ENCODE data around the gene MAK. TPM values are rescaled to one million over a fixed set of nuclear protein-coding genes. Genes with fewer than 3 reads are reported as not detected.
"Not testable (repeated sequence)": the region's sequence is repeated elsewhere in the genome, so short reads cannot be mapped to it uniquely, and the experiment has no call there.

Gene MAK
- total RNA-seq, 2 experiments from 2014 or later = 0.27 to 0.32 TPM

DNA sequence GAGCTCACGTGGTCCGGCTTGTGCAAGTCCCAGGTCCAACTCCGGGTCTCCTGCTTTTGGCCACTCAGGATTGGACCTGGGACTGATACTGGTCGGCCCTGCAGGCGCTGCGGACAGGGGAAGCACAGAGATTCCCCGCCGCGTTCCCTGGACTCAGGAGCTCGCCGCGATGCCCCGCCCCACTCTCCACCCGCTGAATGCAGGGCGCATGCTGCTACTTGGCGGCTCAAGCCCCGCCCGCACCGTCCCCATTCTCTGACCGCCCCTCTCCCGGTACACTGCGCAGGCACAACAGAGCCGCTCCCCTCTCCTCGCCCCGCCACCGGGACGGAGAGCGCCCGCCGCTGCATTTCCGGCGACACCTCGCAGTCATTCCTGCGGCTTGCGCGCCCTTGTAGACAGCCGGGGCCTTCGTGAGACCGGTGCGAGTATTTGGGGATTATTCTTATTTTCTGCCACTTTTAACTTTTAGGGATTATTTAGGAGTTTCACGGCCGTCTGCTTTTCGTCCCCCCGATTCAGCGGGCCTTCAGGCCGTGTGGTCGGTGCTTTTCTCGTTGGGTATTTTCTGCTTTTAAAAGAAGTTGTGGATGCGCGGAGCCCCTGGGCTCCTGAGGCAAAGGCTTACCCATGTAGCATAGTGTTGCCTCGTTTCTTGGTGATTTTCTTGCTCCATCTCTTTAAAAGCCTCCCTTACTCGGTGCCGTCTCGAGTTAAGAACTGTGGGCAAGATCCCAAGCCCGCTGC, 115.3 kb downstream of the MAK start, which contains the start of gene TMEM14C:
TSS of gene TMEM14C (plus strand) at position 251 of the 747 bp plus-strand sequence. CDS start 1,544 bp downstream, outside the sequence.
- peak within 1 kb of the TSS; percentile 91 for H3K4me3 Mint-ChIP-seq

DNA sequence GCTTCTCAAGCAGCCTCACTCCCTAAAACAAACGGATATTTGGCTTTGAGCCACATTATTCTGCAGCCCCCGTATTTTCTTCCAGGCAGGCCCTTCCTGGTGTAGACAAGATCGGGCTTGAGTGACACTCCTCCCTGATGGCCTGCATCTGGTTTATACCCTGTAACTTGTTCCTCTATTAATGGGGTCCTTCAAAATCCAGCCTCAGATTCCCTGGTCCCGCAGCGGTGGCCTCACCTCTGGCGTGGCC, 115.8 kb downstream of the MAK start:
- TF ChIP-seq, protein P1, sequence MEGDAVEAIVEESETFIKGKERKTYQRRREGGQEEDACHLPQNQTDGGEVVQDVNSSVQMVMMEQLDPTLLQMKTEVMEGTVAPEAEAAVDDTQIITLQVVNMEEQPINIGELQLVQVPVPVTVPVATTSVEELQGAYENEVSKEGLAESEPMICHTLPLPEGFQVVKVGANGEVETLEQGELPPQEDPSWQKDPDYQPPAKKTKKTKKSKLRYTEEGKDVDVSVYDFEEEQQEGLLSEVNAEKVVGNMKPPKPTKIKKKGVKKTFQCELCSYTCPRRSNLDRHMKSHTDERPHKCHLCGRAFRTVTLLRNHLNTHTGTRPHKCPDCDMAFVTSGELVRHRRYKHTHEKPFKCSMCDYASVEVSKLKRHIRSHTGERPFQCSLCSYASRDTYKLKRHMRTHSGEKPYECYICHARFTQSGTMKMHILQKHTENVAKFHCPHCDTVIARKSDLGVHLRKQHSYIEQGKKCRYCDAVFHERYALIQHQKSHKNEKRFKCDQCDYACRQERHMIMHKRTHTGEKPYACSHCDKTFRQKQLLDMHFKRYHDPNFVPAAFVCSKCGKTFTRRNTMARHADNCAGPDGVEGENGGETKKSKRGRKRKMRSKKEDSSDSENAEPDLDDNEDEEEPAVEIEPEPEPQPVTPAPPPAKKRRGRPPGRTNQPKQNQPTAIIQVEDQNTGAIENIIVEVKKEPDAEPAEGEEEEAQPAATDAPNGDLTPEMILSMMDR (IDR thresholded peaks at IDR 0.05) = no peak
- Mint-ChIP-seq H3K27me3 (no peaks in the 10 kb centered on the region), H3K27ac (peak overlapping the region; percentile 92), H3K36me3 (ENCODE audit: low read depth) (peaks cover 26% of the 10 kb centered on the region), H3K4me1 (ENCODE audit: low read depth) (peaks cover 45% of the 10 kb centered on the region), H3K9me3 (peaks cover 17% of the 10 kb centered on the region), H3K4me3 (peak overlapping the region; percentile 91)
- POLR2A ChIA-PET = interaction anchor here (1.5 to 3.2 kb wide), 3 partner anchors 17 to 27 kb away, joined by 4 to 21 read pairs (median 20); partner anchors contain the start of genes C6orf52, PAK1IP1 and TMEM14B
- CTCF ChIA-PET = interaction anchor here (2.4 kb wide), 1 partner anchor 212 kb away, joined by 6 read pairs; no protein-coding TSS in a partner anchor
- intact Hi-C loops (cut with micrococcal nuclease) = no loop called here
- DNase-seq = no peak
- no peak for ATAC-seq

More for the DNA sequence above, 115.3 kb downstream of the MAK start, which contains the start of gene TMEM14C:
- TF ChIP-seq, protein P1 (IDR thresholded peaks at IDR 0.05) = no peak
- DNase-seq = peak; percentile 93
- H3K4me1 Mint-ChIP-seq (ENCODE audit: low read depth) = peaks cover 45% of the 10 kb centered on the region
- ATAC-seq = peak; percentile 93
- POLR2A ChIA-PET = interaction anchor here (1.5 to 3.2 kb wide), 3 partner anchors 18 to 27 kb away, joined by 4 to 21 read pairs (median 20); partner anchors contain the start of genes C6orf52, PAK1IP1 and TMEM14B
- intact Hi-C loops (cut with micrococcal nuclease) = no loop called here
- H3K36me3 Mint-ChIP-seq (ENCODE audit: low read depth) = peaks cover 29% of the 10 kb centered on the region
- H3K9me3 Mint-ChIP-seq = peaks cover 14% of the 10 kb centered on the region
- H3K27ac Mint-ChIP-seq = peak within 1 kb of the TSS; percentile 92
- CTCF ChIA-PET = interaction anchor here (1.1 kb wide), 1 partner anchor 245 kb away, joined by 4 read pairs; no protein-coding TSS in a partner anchor
- H3K27me3 Mint-ChIP-seq = no peaks in the 10 kb centered on the region

DNA sequence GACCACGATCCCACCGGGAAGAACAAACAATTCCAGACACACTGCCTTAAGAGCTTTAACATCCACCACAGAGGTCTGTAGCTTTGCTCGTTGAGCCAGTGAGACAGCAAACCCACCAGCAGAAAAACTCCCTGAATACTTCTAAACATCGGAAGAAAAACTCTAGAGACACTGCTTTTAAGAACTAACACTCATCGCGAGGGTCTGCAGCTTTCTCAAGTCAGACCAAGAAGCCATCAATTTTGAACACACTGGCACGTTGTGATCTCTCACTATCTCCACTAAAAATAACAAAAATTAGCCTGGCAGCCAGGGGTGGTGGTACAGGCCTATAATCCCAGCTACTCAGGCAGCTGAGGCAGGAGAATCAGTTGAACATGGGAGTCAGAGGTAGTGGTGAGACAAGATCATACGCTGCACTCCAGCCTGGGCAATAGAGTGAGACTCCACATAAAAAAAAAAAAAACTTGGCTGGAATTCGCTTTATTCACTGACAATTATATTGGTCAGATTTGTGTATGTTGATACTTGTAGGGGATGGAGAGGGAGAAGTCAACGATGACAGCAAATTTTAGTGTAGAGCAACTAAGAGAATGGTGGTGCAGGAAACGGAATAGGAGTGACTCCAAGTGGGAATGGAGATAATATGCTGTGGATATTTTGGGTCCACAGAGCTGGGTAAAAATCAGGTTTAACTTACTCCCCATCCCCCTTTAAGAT, 116.3 kb downstream of the MAK start:
- Mint-ChIP-seq H3K9me3 (peaks cover 17% of the 10 kb centered on the region), H3K36me3 (ENCODE audit: low read depth) (peaks cover 23% of the 10 kb centered on the region), H3K27me3 (no peaks in the 10 kb centered on the region), H3K4me1 (ENCODE audit: low read depth) (peaks cover 43% of the 10 kb centered on the region), H3K27ac (peak overlapping the region; percentile 92), H3K4me3 (peak overlapping the region; percentile 91)
- ChIA-PET CTCF (interaction anchor here (0.8 to 2.4 kb wide), 2 partner anchors 14 to 212 kb away, joined by 3 to 6 read pairs; no protein-coding TSS in a partner anchor), POLR2A (interaction anchor here (0.7 to 3.2 kb wide), 5 partner anchors 17 to 117 kb away, joined by 3 to 21 read pairs (median 4); partner anchors contain the start of genes C6orf52, MAK, PAK1IP1 and TMEM14B)
- TF ChIP-seq, protein P1 (IDR thresholded peaks at IDR 0.05) = no peak
- peak; percentile 11 for DNase-seq
- ATAC-seq = no peak
- intact Hi-C loops (cut with micrococcal nuclease) = no loop called here

DNA sequence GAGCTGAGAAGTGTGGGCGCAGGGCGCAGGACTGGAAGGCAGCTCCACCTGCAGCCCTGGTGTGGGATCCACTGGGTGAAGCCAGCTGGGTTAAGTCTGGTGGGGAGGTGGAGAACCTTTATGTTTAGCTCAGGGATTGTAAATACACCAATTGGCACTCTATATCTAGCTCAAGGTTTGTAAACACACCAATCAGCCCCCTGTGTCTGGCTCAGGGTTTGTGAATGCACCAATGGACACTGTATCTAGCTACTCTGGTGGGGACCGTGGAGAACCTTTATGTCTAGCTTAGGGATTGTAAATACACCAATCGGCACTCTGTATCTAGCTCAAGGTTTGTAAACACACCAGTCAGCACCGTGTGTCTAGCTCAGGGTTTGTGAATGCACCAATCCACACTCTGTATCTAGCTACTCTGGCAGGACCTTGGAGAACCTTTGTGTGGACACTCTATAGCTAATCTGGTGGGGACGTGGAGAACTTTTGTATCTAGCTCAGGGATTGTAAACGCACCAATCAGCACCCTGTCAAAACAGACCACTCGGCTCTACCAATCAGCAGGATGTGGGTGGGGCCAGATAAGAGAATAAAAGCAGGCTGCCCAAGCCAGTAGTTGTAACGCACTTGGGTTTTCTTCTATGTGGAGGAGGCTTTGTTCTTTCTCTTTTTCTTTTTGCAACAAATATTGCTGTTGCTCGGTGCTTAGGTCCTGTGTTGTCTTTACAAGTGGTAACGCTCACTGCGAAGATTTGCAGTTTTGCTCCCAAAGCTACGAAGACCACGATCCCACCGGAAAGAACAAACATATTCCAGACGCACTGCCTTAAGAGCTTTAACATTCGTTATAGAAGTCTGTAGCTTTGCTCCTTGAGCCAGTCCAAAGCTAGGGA, 117.1 kb downstream of the MAK start:
- ATAC-seq; H3K27me3 Mint-ChIP-seq; intact Hi-C loops (cut with micrococcal nuclease): not testable (repeated sequence)
- peaks cover 41% of the 10 kb centered on the region for H3K4me1 Mint-ChIP-seq (ENCODE audit: low read depth)
- POLR2A ChIA-PET = interaction anchor here (0.7 to 2.8 kb wide), 6 partner anchors 10 to 117 kb away, joined by 3 to 21 read pairs (median 4); partner anchors contain the start of genes C6orf52, MAK and PAK1IP1
- peaks cover 17% of the 10 kb centered on the region for H3K9me3 Mint-ChIP-seq
- peaks cover 20% of the 10 kb centered on the region for H3K36me3 Mint-ChIP-seq (ENCODE audit: low read depth)
- DNase-seq = peak; percentile 55
- H3K27ac Mint-ChIP-seq = peak overlapping the region; percentile 92
- CTCF ChIA-PET = interaction anchor here (0.8 to 2.4 kb wide), 2 partner anchors 14 to 211 kb away, joined by 3 to 6 read pairs; no protein-coding TSS in a partner anchor
- peak overlapping the region; percentile 91 for H3K4me3 Mint-ChIP-seq
